ENCODE data around the gene POLR1G. TPM values are rescaled to one million over a fixed set of nuclear protein-coding genes. Genes with fewer than 3 reads are reported as not detected.
"Not testable (repeated sequence)": the region's sequence is repeated elsewhere in the genome, so short reads cannot be mapped to it uniquely, and the experiment has no call there.

The POLR1G gene
- total and polyA plus RNA-seq, 9 of the 15 experiments (the other 6 are each of a cell fraction or from before 2014, with no cell fraction given) = 3.0 to 50.1 (median 27.4) TPM

- ATAC-seq; H3K4me2 ChIP-seq (ENCODE audit: insufficient read depth, low read length); CTCF ChIA-PET (ENCODE audit: low intra/inter-chr PET ratio); H3K9me1 ChIP-seq (ENCODE audit: control insufficient read depth, insufficient read depth, low read length); DNase-seq (ENCODE audit: extremely low read depth in 1 of 4, low spot score in 3 of 4); H3K27me3 ChIP-seq (ENCODE audit: control insufficient read depth in 2 of 2, insufficient read depth in 2 of 2, low read length in 2 of 2); intact Hi-C loops (cut with micrococcal nuclease); H3K9ac ChIP-seq (ENCODE audit: insufficient read depth in 1 of 2, low read depth in 2 of 2, low read length in 2 of 2); in situ Hi-C loops (cut with MboI); FAIRE-seq; H4K20me1 ChIP-seq (replicated peaks; ENCODE audit: control insufficient read depth, insufficient read depth, low read length); H2AFZ ChIP-seq (ENCODE audit: low read depth, low read length); H3K4me3 ChIP-seq; H3K36me3 ChIP-seq (ENCODE audit: control insufficient read depth, insufficient read depth, low read length); BruUV-seq (replicated peaks); H3K27ac ChIP-seq (ENCODE audit: extremely low read depth, low read depth, low read length); H3K79me2 ChIP-seq (ENCODE audit: control insufficient read depth, insufficient read depth, low read length); H3K9me3 ChIP-seq (replicated peaks; ENCODE audit: control insufficient read depth, insufficient read depth, low read depth, low read length); TF ChIP-seq MYC (CRISPR knock-in tag; IDR thresholded peaks at IDR 0.05; ENCODE audit: borderline replicate concordance, low read depth): not testable (repeated sequence)
- POLR2A ChIA-PET = interaction anchor here (0.6 to 2.8 kb wide), 11 partner anchors 9 to 1847 kb away, joined by 3 to 12 read pairs (median 3); partner anchors contain the start of gene FOSB
- peaks cover 2 to 19% of the 10 kb centered on the region in 2 experiments; a peak in 3 of 5 replicates for H3K4me1 ChIP-seq (replicated peaks in 1 of 2; ENCODE audit: control insufficient read depth in 2 of 2, insufficient read depth in 2 of 2, low read length in 2 of 2)
- 40% methylated on average over 9 of the region's 9 CpGs for WGBS (ENCODE audit: insufficient coverage, low coverage, missing lambda C conversion rate)
- TF ChIP-seq, protein P1, sequence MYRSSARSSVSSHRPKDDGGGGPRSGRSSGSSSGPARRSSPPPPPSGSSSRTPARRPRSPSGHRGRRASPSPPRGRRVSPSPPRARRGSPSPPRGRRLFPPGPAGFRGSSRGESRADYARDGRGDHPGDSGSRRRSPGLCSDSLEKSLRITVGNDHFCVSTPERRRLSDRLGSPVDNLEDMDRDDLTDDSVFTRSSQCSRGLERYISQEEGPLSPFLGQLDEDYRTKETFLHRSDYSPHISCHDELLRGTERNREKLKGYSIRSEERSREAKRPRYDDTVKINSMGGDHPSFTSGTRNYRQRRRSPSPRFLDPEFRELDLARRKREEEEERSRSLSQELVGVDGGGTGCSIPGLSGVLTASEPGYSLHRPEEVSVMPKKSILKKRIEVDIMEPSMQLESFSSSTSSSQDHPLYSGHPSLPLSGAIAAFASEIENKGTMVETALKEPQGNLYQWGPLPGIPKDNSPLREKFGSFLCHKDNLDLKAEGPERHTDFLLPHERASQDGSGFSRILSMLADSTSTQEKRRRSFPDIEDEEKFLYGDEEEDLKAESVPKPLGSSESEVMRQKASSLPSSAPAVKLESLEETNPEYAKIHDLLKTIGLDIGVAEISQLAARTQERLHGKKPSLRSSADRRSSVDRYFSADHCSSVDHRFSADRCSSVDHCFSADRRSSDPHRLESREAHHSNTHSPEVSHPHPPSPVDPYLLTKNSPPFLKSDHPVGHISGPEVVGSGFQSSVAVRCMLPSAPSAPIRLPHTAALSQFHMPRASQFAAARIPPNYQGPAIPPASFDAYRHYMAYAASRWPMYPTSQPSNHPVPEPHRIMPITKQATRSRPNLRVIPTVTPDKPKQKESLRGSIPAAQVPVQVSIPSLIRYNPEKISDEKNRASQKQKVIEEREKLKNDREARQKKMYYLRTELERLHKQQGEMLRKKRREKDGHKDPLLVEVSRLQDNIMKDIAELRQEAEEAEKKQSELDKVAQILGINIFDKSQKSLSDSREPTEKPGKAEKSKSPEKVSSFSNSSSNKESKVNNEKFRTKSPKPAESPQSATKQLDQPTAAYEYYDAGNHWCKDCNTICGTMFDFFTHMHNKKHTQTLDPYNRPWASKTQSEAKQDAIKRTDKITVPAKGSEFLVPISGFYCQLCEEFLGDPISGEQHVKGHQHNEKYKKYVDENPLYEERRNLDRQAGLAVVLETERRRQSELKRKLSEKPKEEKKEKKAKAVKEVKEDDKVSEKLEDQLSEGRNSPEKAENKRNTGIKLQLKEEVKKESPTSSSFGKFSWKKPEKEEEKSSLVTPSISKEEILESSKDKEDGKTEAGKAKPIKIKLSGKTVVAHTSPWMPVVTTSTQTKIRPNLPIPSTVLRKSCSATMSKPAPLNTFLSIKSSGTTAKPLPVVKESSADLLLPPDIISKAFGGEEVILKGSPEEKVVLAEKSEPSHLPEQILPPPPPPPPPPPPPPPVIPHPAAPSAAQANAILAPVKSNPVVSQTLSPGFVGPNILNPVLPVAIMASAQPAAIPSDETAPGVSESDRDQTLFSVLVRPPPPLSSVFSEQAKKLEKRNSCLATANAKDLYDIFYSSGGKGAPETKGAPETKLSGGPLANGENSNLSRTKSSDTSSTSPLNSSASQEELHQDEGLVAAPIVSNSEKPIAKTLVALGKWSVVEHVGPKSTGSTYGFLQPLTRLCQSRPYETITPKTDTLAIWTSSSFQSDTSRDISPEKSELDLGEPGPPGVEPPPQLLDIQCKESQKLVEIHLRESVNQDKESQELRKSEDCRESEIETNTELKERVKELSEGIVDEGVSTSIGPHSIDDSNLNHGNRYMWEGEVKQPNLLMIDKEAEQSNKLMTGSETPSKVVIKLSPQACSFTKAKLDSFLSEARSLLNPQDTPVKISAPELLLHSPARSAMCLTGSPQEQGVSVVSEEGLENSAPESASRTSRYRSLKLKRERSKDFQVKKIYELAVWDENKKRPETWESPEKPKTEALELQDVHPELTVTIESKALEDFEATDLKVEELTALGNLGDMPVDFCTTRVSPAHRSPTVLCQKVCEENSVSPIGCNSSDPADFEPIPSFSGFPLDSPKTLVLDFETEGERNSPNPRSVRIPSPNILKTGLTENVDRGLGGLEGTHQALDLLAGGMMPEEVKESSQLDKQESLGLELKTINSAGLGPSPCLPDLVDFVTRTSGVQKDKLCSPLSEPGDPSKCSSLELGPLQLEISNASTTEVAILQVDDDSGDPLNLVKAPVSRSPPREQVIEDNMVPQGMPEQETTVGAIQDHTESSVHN (IDR thresholded peaks at IDR 0.05; ENCODE audit: borderline replicate concordance in 1 of 2, low read depth in 1 of 2) = 0 out of 4 replicates have a peak, but pooled peaks of 1 of the 2 experiments have one; percentile 59
- TF ChIP-seq TRIM24 (IDR thresholded peaks at IDR 0.05) (peak; percentile 44 to 57; a peak in 2 of 4 replicates), BHLHE40 (IDR thresholded peaks at IDR 0.05; ENCODE audit: low read length) (peak; percentile 82), TFAP4 (CRISPR knock-in tag; IDR thresholded peaks at IDR 0.05; ENCODE audit: borderline replicate concordance) (peak; percentile 71), CBFA2T2 (conservative IDR thresholded peaks at IDR 0.05) (0 out of 2 replicates have a peak, but pooled peaks have one; percentile 18), MYC (IDR thresholded peaks at IDR 0.05; ENCODE audit: low read depth, low read length) (0 out of 2 replicates have a peak, but pooled peaks have one; percentile 13), CEBPG (CRISPR knock-in tag; IDR thresholded peaks at IDR 0.05) (peak; percentile 88), CEBPG (tag; conservative IDR thresholded peaks at IDR 0.05 in 1 of 2, IDR thresholded peaks at IDR 0.05 in 1 of 2) (peak in 1 of 2 experiments; percentile 38; a peak in 1 of 4 replicates)
- TF ChIP-seq, protein P2, sequence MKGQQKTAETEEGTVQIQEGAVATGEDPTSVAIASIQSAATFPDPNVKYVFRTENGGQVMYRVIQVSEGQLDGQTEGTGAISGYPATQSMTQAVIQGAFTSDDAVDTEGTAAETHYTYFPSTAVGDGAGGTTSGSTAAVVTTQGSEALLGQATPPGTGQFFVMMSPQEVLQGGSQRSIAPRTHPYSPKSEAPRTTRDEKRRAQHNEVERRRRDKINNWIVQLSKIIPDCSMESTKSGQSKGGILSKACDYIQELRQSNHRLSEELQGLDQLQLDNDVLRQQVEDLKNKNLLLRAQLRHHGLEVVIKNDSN (CRISPR knock-in tag; IDR thresholded peaks at IDR 0.05) = peak; percentile 54
These were observed 24.6 kb downstream of the POLR1G start for GRCh38 chr19:45431008-45431407.

Data from K562 (cell line).